GM04504 (cell line): Measurements from ENCODE around the gene SPATA13.
"Not testable (repeated sequence)": the region's sequence is repeated elsewhere in the genome, so short reads cannot be mapped to it uniquely, and the experiment has no call there.

ENCODE experiments used
- DNase-seq: peaks from one replicate; pipeline ENCODE4 v3.0.0-alpha.2; 2012; ENCODE audit warnings: low read depth

SPATA13 gene

GRCh38 chr13:24196593-24197197 is 36.2 kb downstream of the SPATA13 start:
- no peak for DNase-seq

- no peak for DNase-seq
Observed at GRCh38 chr13:24199016-24199415, 38.5 kb downstream of the SPATA13 start.

DNA sequence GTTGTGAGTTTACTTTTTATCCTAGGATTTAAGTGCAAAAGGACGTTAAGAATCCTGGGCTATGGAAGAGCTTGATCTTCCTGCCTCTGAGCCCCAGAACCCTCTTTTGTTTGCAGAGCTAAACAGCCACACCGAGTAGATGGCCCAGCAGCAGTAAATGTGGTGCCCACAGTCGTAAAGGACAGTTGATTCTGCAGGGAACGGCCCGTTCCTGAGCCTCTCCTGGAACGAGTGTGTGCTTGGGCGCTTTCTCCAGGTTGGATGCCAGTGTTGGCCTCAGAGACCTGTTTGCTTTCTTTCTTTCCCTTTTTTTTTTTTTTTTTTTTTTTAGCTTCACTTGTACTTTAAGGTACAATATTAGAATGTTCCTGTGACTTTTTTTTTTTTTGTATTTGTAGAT is 41.7 kb downstream of the SPATA13 start:
- DNase-seq: no peak

DNA sequence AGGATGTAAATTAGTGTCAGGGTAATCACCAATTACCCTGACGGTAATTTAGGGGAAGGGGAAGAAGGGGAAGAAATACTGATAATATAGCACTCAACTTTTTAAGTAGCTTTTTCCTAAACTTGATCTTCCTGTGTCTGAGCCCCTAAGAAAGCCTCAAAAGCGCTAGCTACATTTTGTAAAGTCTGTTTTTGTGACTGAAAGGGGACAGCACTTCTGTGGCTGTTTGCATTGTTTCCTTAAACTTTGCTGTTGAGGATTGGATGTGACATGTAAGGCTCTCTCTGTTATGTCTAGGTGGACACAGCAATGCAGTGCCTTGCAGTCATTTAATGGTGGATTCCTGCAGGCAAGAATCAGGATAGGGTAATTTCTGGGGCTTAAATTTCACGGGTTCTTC is 42.8 kb downstream of the SPATA13 start:
- no peak for DNase-seq

- no peak for DNase-seq
Observed at GRCh38 chr13:24203811-24204210, 43.3 kb downstream of the SPATA13 start.

GRCh38 chr13:24205076-24205475 is 44.6 kb downstream of the SPATA13 start:
- not testable (repeated sequence) for DNase-seq

DNA sequence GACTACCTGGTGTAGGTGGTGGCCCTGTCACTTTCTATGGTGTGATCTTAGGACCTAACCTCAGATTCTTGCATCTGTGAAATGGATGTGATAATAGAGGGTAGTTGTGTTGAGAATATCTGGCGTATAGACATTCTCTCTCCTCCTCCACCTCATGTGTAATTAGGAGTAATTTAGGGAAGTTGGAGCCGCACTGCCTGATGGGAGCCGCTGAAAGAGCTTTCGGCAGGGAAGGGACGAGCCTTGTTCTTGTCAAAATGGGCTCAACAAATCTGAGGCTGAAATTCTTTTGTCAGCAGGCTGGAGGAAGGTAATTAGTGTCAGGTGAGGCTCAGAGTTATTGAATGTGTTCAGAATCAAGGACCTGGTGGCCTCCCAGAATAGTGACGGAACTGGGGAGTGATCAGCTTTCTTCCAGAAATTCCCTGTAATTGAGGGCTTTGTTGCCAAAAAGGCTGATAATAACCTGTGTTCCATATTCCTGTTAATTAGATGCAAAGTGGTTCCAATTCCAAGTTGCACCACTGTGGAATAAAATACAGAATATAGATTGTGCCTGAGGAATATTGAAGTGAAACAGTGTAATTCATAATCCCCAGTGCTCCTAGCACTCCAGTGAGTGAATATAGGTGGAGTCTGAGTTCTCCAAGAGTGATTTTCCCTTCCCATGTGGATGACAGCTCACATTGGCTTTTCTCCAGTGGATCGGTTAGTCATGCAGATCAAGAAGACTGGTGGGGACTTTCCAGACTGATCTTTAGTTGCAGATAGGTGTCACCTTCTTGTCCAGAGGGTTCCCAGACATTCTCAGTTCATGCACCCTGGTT is 47.5 kb downstream of the SPATA13 start:
- DNase-seq: peak; percentile 83

GRCh38 chr13:24209138-24209537 is 48.6 kb downstream of the SPATA13 start:
- no peak for DNase-seq

GRCh38 chr13:24212254-24212653 is 51.7 kb downstream of the SPATA13 start:
- no peak for DNase-seq

DNA sequence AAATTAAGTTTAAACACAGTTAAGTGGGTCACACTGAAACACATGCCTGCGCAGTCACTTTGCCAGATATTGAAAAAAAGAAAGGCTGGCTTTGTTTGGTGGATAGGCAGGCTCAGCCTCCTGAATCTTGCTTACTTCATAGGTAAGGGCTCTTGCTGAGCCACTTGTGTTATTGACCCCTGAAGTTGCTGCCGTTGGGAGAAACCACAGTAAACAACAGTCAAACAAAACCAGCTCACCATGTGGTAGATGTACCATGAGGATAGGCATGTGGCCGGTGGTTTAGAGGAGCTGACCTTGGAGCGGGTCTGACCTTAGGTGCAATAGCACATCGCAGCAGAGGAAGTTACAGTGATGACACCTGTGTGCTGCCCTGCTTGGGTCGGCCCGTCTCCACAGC is 52.2 kb downstream of the SPATA13 start:
- no peak for DNase-seq

DNA sequence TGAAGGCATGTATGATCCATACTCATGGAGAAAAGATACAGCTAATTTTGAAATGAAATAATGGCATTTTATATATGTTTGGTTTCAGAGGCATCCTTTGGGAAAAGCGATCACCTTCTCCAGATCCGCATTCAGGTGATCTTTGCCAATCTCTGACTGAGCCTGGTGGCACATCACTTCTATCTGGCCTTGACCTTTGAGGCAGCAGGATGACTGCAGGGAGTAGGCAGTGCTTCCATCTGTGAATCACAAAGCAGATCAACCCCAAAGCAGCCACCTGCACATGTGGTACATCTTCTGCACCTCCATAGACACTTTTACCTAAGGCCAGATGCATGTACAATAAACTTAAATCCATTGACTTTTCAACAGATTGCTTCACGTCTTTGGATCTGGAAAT is 53.4 kb downstream of the SPATA13 start:
- no peak for DNase-seq

GRCh38 chr13:24214528-24214927 is 54.0 kb downstream of the SPATA13 start:
- no peak for DNase-seq

- no peak for DNase-seq
Observed at GRCh38 chr13:24215126-24215525, 54.6 kb downstream of the SPATA13 start.

- peak; percentile 32 for DNase-seq
Observed at GRCh38 chr13:24215732-24216131, 55.2 kb downstream of the SPATA13 start.

GRCh38 chr13:24216176-24216575 is 55.7 kb downstream of the SPATA13 start:
- no peak for DNase-seq

DNA sequence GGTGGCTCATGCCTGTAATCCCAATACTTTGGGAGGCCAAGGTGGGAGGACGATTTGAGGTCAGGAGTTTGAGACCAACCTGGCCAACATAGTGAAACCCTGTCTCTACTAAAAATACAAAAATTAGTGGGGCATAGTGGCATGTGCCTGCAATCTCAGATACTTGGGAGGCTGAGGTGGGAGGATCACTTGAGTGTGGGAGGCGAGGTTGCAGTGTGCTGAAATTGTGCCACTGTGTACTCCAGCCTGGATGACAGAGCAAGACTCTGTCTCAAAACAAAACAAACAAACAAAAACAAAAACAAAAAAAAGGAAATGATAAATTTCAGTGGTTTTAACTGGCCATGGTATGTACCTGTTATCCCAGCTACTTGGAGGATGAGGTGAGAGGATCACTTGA is 56.3 kb downstream of the SPATA13 start:
- not testable (repeated sequence) for DNase-seq

- no peak for DNase-seq
Observed at GRCh38 chr13:24217601-24218281, 57.2 kb downstream of the SPATA13 start.

DNA sequence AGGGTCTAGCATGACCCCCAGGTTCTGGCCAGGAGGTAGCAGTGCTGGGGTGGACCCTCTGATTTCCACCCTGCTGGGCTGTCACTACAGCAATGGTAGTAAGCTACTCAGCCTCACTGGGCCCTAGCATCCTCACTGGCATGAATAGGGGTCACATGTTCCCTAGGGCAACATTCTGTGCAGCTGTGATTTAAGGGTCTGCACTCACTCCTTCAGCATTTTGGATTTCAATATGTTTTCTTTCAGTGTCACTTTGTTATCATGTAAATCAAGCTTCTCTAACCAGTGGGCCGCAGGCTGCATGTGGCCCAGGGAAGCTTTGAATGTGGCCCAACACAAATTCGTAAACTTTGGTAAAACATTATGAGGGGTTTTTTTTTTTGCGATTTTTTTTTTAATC is 57.8 kb downstream of the SPATA13 start:
- no peak for DNase-seq

DNA sequence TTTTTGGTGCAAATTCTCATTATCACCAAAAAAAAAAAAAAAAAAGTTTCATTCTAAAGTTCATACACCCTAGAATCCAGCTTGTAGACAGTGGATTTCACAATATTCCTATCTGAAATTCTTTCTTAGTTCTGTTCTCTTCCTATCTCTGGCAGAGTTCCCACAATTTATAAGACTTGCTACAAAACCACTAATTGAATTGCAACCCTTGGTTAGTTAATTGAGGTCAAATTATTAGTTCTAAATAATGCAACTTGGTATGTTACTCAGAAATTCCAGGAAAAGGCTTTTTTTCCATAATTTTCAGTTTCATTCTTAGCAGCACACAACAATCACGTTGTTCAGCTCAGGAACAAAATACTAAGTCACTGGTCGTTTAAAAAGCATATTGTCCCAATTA is 58.5 kb downstream of the SPATA13 start:
- DNase-seq: no peak

- DNase-seq: peak; percentile 68
Observed at GRCh38 chr13:24220086-24220703, 59.7 kb downstream of the SPATA13 start.

GRCh38 chr13:24221007-24221406 is 60.5 kb downstream of the SPATA13 start:
- no peak for DNase-seq

- no peak for DNase-seq
Observed at GRCh38 chr13:24222756-24223155, 62.2 kb downstream of the SPATA13 start.
